SU-DHL-6 (cell line): Measurements from ENCODE around the gene KCNIP4.

Experiments
- CTCF ChIP-seq: fragments of 200-600 bp; sonication (generic); IDR thresholded peaks from one replicate; pipeline ENCODE4 v1.5.1; 2017; ENCODE audit warnings: antibody characterized with exemption, mild to moderate bottlenecking, low read length, moderate library complexity; ENCODE audit not compliant: insufficient read depth, poor library complexity, severe bottlenecking
- EZH2phosphoT487 ChIP-seq: fragments of 200-600 bp; sonication (generic), shearing (Covaris generic); conservative IDR thresholded peaks from 2 replicates; pipeline ENCODE4 v1.6.1; 2018; ENCODE audit warnings: mild to moderate bottlenecking, antibody characterized with exemption, low read length, moderate library complexity, mixed read lengths

DNA sequence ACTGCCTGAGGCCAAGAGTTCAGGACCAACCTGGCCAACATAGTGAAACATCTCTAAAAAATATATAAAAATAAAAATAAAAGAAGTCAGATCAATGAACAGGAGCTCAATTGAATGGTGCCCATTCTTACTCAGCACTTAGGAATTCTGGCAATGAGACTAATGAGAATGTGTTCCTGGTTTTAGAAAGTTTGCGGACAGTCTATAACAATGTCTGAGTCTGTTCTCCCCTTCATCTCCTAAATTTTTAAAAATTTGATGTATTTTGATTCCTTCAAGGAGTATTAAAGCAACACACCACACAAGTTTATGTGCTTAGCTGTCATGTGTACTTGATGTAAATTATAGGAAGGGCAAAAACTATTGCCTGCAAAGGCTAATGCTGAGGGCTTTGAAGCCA is 30.6 kb upstream of the KCNIP4 start:
- TF ChIP-seq CTCF (no peak), EZH2phosphoT487 (no peak)
